GM21576 (cell line): ENCODE results near the gene COX4I1.

Experiments
- ATAC-seq: cut with Tn5 transposase; IDR thresholded peaks from one replicate; pipeline ENCODE4 v1.9.1; 2021; ENCODE audit warnings: mild to moderate bottlenecking, moderate library complexity; ENCODE audit not compliant: unreplicated experiment

The COX4I1 gene

GRCh38 chr16:85765767-85766166 lies 33.7 kb upstream of the COX4I1 start:
- ATAC-seq: no peak

GRCh38 chr16:85767531-85767930 lies 32.0 kb upstream of the COX4I1 start:
- ATAC-seq: no peak

GRCh38 chr16:85768199-85768598 lies 31.3 kb upstream of the COX4I1 start:
- no peak for ATAC-seq

GRCh38 chr16:85770741-85771140 lies 28.8 kb upstream of the COX4I1 start:
- no peak for ATAC-seq

GRCh38 chr16:85773044-85773443 lies 26.5 kb upstream of the COX4I1 start:
- no peak for ATAC-seq

GRCh38 chr16:85774136-85774535 lies 25.4 kb upstream of the COX4I1 start:
- ATAC-seq: no peak

GRCh38 chr16:85774811-85775210 lies 24.7 kb upstream of the COX4I1 start:
- ATAC-seq: no peak

GRCh38 chr16:85777583-85778310 lies 21.7 kb upstream of the COX4I1 start:
- no peak for ATAC-seq

GRCh38 chr16:85778873-85779272 lies 20.6 kb upstream of the COX4I1 start:
- no peak for ATAC-seq

- ATAC-seq: no peak
These were observed 19.2 kb upstream of the COX4I1 start for GRCh38 chr16:85780281-85780680.

GRCh38 chr16:85781156-85781555 lies 18.3 kb upstream of the COX4I1 start:
- ATAC-seq: no peak

GRCh38 chr16:85781695-85782370 lies 17.7 kb upstream of the COX4I1 start:
- ATAC-seq: no peak

- ATAC-seq: no peak
These were observed 17.0 kb upstream of the COX4I1 start for GRCh38 chr16:85782451-85782850.

- ATAC-seq: no peak
These were observed 16.1 kb upstream of the COX4I1 start for GRCh38 chr16:85783441-85783840.

- ATAC-seq: no peak
These were observed 14.7 kb upstream of the COX4I1 start for GRCh38 chr16:85784813-85785212.

GRCh38 chr16:85785927-85786326 lies 13.6 kb upstream of the COX4I1 start:
- ATAC-seq: no peak

- no peak for ATAC-seq
These were observed 10.7 kb upstream of the COX4I1 start for GRCh38 chr16:85788819-85789218.

- no peak for ATAC-seq
These were observed 9.7 kb upstream of the COX4I1 start for GRCh38 chr16:85789773-85790172.

GRCh38 chr16:85793662-85794298 lies 5.7 kb upstream of the COX4I1 start:
- ATAC-seq: no peak

GRCh38 chr16:85794696-85795095 lies 4.8 kb upstream of the COX4I1 start:
- no peak for ATAC-seq

GRCh38 chr16:85796152-85796551 lies 3.3 kb upstream of the COX4I1 start:
- ATAC-seq: no peak

- ATAC-seq: no peak
These were observed 2.9 kb upstream of the COX4I1 start for GRCh38 chr16:85796599-85796998.
